SU-DHL-6 (cell line): ENCODE measurements around the gene MYO5C.

Experiments used
- H2AFZ ChIP-seq: fragments of 200-600 bp; sonication (generic); 2 replicates; pipeline ENCODE4 v1.6.1; 2014; ENCODE audit warnings: low read depth, mild to moderate bottlenecking, moderate library complexity, mixed read lengths, antibody characterized with exemption, low read length; ENCODE audit not compliant: severe bottlenecking
- H3F3A ChIP-seq: fragments of 200-600 bp; shearing (Covaris generic); 2 replicates; pipeline ENCODE4 v1.6.0; 2016; ENCODE audit warnings: antibody characterized with exemption, mild to moderate bottlenecking; ENCODE audit not compliant: insufficient read depth
- H3K27ac ChIP-seq: fragments of 200-600 bp; sonication (generic); 2 replicates; pipeline ENCODE4 v1.5.1; 2016; ENCODE audit warnings: low read depth, mild to moderate bottlenecking, low read length, moderate library complexity, mixed read lengths
- H3K27me3 ChIP-seq: fragments of 200-600 bp; sonication (generic), shearing (Covaris generic); 2 replicates; pipeline ENCODE4 v1.6.0; 2014; ENCODE audit warnings: mild to moderate bottlenecking, low read length
- H3K36me3 ChIP-seq: fragments of 200-600 bp; sonication (generic); 2 replicates; pipeline ENCODE4 v1.6.1; 2014; ENCODE audit warnings: mild to moderate bottlenecking, low read length, mixed read lengths
- H3K4me2 ChIP-seq: fragments of 300-600, 200-600 bp; shearing (Covaris generic), sonication (generic); 2 replicates; pipeline ENCODE4 v1.6.0; 2014; ENCODE audit warnings: low read length, low read depth, mild to moderate bottlenecking; ENCODE audit not compliant: poor library complexity, severe bottlenecking
- H3K4me3 ChIP-seq: fragments of 200-600 bp; sonication (generic); 2 replicates; pipeline ENCODE4 v1.5.1; 2014; ENCODE audit warnings: antibody characterized with exemption, low read length, mild to moderate bottlenecking, mixed read lengths; ENCODE audit not compliant: insufficient read depth, poor library complexity, severe bottlenecking
- H3K79me2 ChIP-seq: fragments of 200-600 bp; sonication (generic); 2 replicates; pipeline ENCODE4 v1.6.1; 2014; ENCODE audit warnings: mild to moderate bottlenecking, low read length, moderate library complexity; ENCODE audit not compliant: insufficient read depth
- H3K9ac ChIP-seq: fragments of 200-600 bp; sonication (generic); 2 replicates; pipeline ENCODE4 v1.7.0; 2014; ENCODE audit warnings: mild to moderate bottlenecking, low read length
- H3K9me2 ChIP-seq: fragments of 200-600 bp; sonication (generic); replicated peaks from 2 replicates; pipeline ENCODE4 v1.6.1; 2014; ENCODE audit warnings: low read length; ENCODE audit not compliant: insufficient read depth
- H3K9me3 ChIP-seq: fragments of 200-600 bp; sonication (generic); 2 replicates; pipeline ENCODE4 v1.6.1; 2014; ENCODE audit warnings: low read length, mixed read lengths; ENCODE audit not compliant: insufficient read depth
- H4K20me1 ChIP-seq: fragments of 200-600 bp; sonication (generic); 2 replicates; pipeline ENCODE4 v1.6.1; 2014; ENCODE audit warnings: low read depth, mild to moderate bottlenecking, antibody characterized with exemption, low read length, moderate library complexity, mixed read lengths
- EZH2phosphoT487 ChIP-seq: fragments of 200-600 bp; sonication (generic), shearing (Covaris generic); conservative IDR thresholded peaks from 2 replicates; pipeline ENCODE4 v1.6.1; 2018; ENCODE audit warnings: mild to moderate bottlenecking, antibody characterized with exemption, low read length, moderate library complexity, mixed read lengths
- TF ChIP-seq, protein P1 (sequence below): fragments of 200-600 bp; sonication (generic); IDR thresholded peaks from one replicate; pipeline ENCODE4 v1.5.1; 2017; ENCODE audit warnings: antibody characterized with exemption, mild to moderate bottlenecking, low read length, moderate library complexity; ENCODE audit not compliant: insufficient read depth, poor library complexity, severe bottlenecking

MYO5C gene

DNA sequence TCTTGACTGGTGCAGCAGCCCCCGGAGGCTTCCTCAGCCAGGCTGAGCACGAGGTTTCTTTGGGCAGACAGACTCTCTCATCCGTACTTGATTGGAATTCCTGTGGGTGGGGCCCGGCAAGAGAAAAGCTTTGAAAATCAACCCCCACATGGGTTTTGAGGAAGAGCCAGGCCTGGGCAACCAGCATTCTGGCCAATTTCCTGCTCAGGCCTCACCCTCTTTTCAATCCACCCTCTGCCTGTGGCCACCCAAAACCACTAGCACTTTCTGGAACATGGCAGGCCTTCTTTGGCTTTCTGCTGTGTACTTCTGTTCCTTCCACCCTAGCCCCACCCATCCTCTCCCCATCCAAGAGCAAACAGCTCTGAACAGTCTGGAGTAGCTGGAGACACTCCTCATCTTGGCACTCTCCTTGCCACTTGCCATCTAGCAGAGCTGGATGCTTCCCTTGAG is 5.9 kb downstream of the MYO5C start:
- Histone ChIP-seq H3K27me3 (no peaks in the 10 kb centered on the region), H3K9me3 (no peaks in the 10 kb centered on the region), H3F3A (no peaks in the 10 kb centered on the region), H2AFZ (no peak overlapping the region), H3K79me2 (no peaks in the 10 kb centered on the region), H3K27ac (no peak overlapping the region), H3K9me2 (no peaks in the 10 kb centered on the region), H3K4me2 (no peak overlapping the region), H3K9ac (no peak overlapping the region), H3K4me3 (no peak overlapping the region), H3K36me3 (no peaks in the 10 kb centered on the region), H4K20me1 (no peaks in the 10 kb centered on the region)
- no peak for TF ChIP-seq EZH2phosphoT487
- TF ChIP-seq, protein P1, sequence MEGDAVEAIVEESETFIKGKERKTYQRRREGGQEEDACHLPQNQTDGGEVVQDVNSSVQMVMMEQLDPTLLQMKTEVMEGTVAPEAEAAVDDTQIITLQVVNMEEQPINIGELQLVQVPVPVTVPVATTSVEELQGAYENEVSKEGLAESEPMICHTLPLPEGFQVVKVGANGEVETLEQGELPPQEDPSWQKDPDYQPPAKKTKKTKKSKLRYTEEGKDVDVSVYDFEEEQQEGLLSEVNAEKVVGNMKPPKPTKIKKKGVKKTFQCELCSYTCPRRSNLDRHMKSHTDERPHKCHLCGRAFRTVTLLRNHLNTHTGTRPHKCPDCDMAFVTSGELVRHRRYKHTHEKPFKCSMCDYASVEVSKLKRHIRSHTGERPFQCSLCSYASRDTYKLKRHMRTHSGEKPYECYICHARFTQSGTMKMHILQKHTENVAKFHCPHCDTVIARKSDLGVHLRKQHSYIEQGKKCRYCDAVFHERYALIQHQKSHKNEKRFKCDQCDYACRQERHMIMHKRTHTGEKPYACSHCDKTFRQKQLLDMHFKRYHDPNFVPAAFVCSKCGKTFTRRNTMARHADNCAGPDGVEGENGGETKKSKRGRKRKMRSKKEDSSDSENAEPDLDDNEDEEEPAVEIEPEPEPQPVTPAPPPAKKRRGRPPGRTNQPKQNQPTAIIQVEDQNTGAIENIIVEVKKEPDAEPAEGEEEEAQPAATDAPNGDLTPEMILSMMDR = no peak

GRCh38 chr15:52288986-52289385 is 6.6 kb downstream of the MYO5C start:
- no peaks in the 10 kb centered on the region for H4K20me1 ChIP-seq
- no peaks in the 10 kb centered on the region for H3K9me2 ChIP-seq
- H3K4me3 ChIP-seq = no peak overlapping the region
- TF ChIP-seq EZH2phosphoT487 = no peak
- TF ChIP-seq, protein P1 = no peak
- no peak overlapping the region for H3K9ac ChIP-seq
- H3K27me3 ChIP-seq = no peaks in the 10 kb centered on the region
- H3F3A ChIP-seq = no peaks in the 10 kb centered on the region
- no peaks in the 10 kb centered on the region for H3K9me3 ChIP-seq
- H3K4me2 ChIP-seq = no peak overlapping the region
- no peak overlapping the region for H2AFZ ChIP-seq
- H3K36me3 ChIP-seq = no peaks in the 10 kb centered on the region
- no peak overlapping the region for H3K27ac ChIP-seq
- no peaks in the 10 kb centered on the region for H3K79me2 ChIP-seq

DNA sequence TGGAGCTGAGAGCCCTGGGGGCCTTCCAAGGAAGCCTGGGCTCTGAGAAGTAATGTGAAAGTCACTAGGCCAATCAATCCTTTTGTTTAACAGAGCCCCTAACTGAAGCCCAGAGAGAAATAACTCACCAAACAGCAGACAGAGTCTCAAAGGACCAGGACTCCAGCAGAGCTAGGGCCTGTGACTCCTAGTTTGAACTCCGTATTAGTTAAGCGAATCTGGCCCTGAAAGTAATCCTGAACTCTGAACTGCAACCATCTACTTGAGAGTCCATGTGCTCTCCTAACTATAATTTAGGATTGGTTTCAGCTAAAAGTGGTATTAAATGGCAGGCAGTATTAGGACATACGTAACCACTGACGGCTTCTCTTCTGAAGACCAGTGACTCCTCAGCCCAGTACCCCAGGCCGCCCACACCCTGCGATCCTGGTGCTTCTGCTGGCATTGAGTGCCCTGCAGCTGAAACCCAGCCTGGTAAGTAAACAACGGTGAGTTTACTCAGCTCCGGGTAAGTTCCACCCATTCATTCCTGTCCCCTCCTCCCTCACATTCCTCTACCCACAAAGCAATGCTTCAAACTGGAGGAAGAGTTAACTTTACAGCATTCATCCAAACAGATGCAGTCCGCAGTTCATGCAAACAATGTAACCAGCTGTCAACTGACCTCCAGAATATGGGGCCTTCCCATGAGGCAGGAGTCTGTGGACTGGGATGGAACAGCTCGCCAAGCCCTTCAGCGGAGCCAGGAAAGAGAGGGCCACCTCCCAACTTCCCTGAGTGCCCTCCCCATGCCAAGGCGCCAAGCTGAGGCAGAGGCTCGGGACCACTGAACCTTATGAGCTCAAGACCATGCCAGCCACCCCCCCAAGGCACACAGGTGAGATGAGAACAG is 7.3 kb downstream of the MYO5C start:
- Histone ChIP-seq H3K9me2 (no peaks in the 10 kb centered on the region), H3K27ac (no peak overlapping the region), H3K9me3 (no peaks in the 10 kb centered on the region), H4K20me1 (no peaks in the 10 kb centered on the region), H3K27me3 (no peaks in the 10 kb centered on the region), H2AFZ (no peak overlapping the region), H3K36me3 (no peaks in the 10 kb centered on the region), H3K9ac (no peak overlapping the region), H3F3A (no peaks in the 10 kb centered on the region), H3K4me3 (no peak overlapping the region), H3K4me2 (no peak overlapping the region), H3K79me2 (no peaks in the 10 kb centered on the region)
- no peak for TF ChIP-seq EZH2phosphoT487
- TF ChIP-seq, protein P1 = no peak
